SKM-1 treated with dmso at 0.1 percent for 144 hours (cell line): ENCODE measurements around the gene FAM13B.
A peak's percentile ranks its signal among the peaks of the same experiment; 100 is the strongest.
"Not testable (repeated sequence)": the region's sequence is repeated elsewhere in the genome, so short reads cannot be mapped to it uniquely, and the experiment has no call there.

Experiments
- DNase-seq: peaks from one replicate; lab custom pipeline; 2025; ENCODE audit not compliant: unreplicated experiment; lab: John Stamatoyannopoulos, UW

Gene FAM13B

GRCh38 chr5:138032572-138033385 lies at the start of gene FAM13B:
FAM13B (minus strand) TSS chr5:138033079; CDS start chr5:138019111, 13,968 bp downstream.
- peak; percentile 90 for DNase-seq

- DNase-seq = no peak
Observed at GRCh38 chr5:138082033-138082432, 49.2 kb upstream of the FAM13B start.

DNA sequence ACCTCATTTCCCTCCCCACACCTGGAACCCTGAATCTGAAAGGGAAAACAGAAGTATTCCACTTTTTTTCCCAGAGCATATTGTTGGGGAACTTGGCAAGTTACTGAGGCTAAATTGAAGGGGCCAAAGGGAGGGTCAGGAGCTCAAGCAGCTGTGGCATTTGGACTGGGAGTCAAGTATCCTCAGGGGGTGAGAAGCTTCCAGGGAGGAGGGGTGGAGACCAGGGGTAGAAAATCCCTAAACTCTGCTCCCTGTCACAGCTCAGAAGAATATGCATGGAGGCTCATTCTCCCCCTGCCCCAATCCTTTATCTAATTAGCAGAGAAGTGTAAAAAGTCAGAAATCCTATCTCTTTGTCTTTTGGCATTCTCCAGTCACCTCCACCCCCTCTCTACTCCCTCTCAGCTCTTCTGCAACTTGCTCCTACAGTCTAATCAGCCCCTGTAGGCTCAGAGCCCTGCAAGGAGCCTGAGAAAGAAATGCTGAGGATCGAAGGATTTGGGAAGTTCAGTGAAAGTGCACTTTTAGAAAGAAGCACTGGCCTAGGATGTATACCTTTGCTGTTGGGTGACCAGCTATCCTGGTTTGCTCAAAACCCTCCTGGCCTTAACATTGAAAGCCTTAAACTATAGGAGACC lies 45.2 kb upstream of the FAM13B start:
- no peak for DNase-seq

- peak; percentile 63 for DNase-seq
Observed at GRCh38 chr5:138077064-138077696, 44.3 kb upstream of the FAM13B start.

- DNase-seq = not testable (repeated sequence)
Observed at GRCh38 chr5:138070026-138070425, 37.1 kb upstream of the FAM13B start.

DNA sequence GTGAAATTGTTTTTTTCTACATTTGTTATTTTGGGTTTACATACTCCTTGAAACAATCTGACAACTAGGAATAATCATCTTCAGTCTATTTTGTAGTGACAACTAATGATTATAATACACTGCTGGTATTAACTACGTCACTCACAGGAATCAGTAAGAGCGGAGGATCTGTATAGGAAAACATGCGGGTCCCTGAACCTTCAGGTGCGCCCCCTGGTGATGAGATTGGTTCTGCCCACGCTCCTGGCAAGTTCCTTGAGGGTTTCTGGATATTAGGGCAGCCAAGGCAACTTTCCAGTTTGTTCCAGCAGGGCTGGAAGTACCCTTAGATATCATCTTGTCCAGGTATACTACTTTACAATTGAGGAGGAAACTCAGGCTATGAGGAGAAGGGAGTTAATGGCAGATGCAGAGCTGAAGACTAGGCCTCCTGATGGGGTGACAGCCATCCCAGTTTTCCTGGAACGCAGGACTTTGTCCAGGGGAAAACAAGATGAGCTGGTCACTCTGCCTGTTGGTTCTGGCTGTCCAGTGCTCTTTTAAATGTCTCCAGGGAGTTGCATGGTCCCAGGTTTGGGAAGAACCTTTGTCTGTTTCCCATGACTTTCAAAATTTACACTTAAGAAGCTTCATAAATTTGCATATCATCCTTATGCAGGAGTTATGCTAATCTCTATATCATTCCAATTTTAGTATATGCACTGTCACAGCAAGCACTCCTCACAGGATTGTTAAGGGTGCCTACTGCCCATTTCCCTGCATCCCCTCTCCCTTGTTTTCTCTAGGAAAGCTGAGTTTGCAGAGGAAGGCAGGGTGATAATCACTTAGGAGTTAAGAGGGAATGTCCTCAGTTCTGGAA lies 36.1 kb upstream of the FAM13B start:
- peak; percentile 79 for DNase-seq

DNA sequence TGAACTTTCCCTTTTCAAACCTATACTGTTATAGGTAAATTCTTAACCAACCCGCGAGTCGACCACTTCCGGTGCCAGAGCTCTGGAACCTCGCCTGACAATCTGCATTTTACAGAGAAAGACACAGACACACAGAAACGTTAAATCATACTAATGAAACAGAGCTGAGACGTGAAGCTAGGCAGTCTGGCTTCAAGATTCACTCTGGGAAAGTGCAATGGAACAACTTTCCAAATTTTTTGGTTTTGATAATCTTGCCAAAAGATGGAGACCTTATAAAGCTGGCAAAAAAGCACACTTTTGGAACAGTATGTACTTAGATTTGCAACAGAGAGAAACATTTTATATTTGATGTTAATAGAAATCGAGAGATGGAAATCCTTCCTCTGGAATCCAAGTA lies 35.1 kb upstream of the FAM13B start:
- no peak for DNase-seq

DNA sequence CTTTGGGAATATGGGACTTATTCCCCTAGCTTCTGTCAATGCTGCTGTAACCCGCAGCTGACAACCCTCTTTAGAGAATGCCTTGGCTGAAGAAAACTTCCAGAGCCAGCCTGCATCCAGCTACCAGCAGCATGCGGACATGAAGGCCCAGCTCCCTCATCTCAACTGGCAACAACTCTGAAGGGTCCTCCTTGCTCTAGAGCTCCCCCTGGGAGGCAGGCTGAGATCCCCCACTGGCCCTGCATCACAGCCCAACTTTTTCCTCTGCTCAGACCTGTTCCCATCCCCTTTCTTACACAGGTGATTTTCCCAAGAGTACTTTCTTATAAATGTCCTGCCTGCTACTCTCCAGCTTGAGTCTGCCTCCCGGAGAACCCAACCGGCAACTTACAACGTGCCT lies 32.2 kb upstream of the FAM13B start:
- no peak for DNase-seq

- DNase-seq = no peak
Observed at GRCh38 chr5:138064526-138064925, 31.6 kb upstream of the FAM13B start.

DNA sequence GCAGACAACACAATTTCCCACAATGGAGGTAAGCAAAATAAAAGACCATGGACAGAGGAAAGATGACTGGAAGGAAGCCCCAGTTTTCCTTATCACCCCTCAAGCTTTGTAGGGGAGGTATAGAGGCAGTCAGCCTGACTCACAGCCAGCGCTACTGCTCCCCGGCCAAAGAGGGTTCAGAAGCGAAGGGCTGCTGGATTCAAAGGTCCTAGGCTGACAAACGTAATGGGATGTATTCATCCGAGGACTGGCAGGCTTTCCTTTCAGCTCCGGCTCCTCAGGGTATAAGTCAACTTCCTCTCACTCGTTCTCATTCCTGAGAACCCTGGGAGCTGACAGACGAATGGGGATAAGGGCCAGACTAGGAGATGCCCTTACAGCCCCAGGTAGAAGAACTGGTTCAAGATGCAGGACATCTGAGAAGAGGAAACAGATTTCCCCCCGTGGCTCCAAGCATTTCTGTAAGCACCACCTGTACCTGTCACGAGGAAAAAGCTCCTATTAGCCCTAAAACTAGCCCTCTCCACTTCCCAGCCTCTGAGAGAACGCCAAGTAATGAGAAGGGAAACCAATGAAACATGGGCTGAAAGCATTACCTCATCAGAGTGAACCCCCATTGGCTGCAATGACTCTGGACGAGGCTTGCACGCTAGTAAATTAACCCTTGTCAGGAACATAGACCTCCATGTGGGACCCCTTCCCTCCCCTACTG lies 22.1 kb upstream of the FAM13B start:
- DNase-seq = no peak

- DNase-seq = no peak
Observed at GRCh38 chr5:138054206-138054605, 21.3 kb upstream of the FAM13B start.

- DNase-seq = no peak
Observed at GRCh38 chr5:138053554-138053953, 20.7 kb upstream of the FAM13B start.

DNA sequence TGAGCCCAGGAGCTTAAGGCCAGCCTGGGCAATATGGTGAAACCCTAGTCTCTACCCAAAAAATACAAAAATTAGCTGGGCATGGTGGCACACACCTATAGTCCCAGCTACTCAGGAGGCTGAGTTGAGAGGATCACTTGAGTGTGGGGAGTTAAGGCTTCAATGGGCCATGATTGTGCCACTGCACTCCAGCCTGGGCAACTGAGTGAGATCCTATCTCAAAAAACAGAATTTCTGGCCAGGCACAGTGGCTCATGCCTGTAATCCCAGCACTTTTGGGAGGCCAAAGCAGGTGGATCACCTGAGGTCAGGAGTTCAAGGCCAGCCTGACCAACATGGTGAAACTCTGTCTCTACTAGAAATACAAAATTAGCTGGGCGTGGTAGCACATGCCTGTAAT lies 19.8 kb upstream of the FAM13B start:
- not testable (repeated sequence) for DNase-seq

- DNase-seq = no peak
Observed at GRCh38 chr5:138051441-138052296, 18.8 kb upstream of the FAM13B start.

DNA sequence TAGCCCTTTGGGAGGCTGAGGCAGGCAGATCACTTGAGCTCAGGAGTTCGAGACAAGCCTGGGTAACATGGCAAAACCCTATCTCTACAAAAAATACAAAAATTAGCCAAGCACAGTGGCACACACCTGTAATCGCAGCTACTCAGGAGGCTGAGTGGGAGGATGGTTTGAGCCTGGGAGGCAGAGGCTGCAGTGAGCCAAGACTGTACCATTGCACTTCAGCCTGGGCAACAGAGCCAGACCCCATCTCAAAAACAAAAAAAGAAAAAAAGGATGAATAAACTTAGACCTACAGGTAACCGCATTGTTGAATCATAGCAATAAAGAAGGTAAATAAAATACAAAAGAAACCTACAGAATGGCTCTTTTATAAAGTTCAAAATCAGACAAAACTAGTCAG lies 12.4 kb upstream of the FAM13B start:
- not testable (repeated sequence) for DNase-seq

GRCh38 chr5:138038826-138039225 lies 5.9 kb upstream of the FAM13B start:
- no peak for DNase-seq

- no peak for DNase-seq
Observed at GRCh38 chr5:138037907-138038633, 5.2 kb upstream of the FAM13B start.

- DNase-seq = no peak
Observed at GRCh38 chr5:138037271-138037670, 4.4 kb upstream of the FAM13B start.
